GM23338 (cell line): ENCODE data around the gene NSRP1.

Experiments
- CREB1 ChIP-seq: fragments of 250-450 bp; sonication (Bioruptor Pico); IDR thresholded peaks from 2 replicates; pipeline ENCODE4 v1.5.0; 2020; ENCODE audit warnings: low read depth, mild to moderate bottlenecking, moderate library complexity
- ETS1 ChIP-seq: IDR thresholded peaks from 2 replicates; pipeline ENCODE4 v1.6.1; 2016; ENCODE audit warnings: antibody characterized with exemption
- EZH2 ChIP-seq: fragments of 200-600 bp; sonication (generic); IDR thresholded peaks from one replicate; pipeline ENCODE4 v1.8.0; 2017; ENCODE audit warnings: antibody characterized with exemption, mild to moderate bottlenecking, low read depth; ENCODE audit not compliant: unreplicated experiment
- EZH2phosphoT487 ChIP-seq: fragments of 200-600 bp; sonication (generic); IDR thresholded peaks from one replicate; pipeline ENCODE4 v1.8.1; 2018; ENCODE audit warnings: antibody characterized with exemption; ENCODE audit not compliant: unreplicated experiment
- JUNB ChIP-seq: IDR thresholded peaks from one replicate; pipeline ENCODE4 v1.6.1; 2016; ENCODE audit warnings: antibody characterized with exemption; ENCODE audit not compliant: unreplicated experiment
- POLR2AphosphoS5 ChIP-seq: IDR thresholded peaks from 2 replicates; pipeline ENCODE4 v1.6.1; 2016; ENCODE audit warnings: antibody characterized with exemption, low read depth
- REST ChIP-seq: IDR thresholded peaks from one replicate; pipeline ENCODE4 v1.6.1; 2018; ENCODE audit warnings: antibody characterized with exemption; ENCODE audit not compliant: unreplicated experiment
- STAT1 ChIP-seq: IDR thresholded peaks from one replicate; pipeline ENCODE4 v1.6.1; 2016; ENCODE audit warnings: antibody characterized with exemption; ENCODE audit not compliant: unreplicated experiment
- TF ChIP-seq, protein P1 (sequence below), 2 experiments: fragments of 200-600 bp in 1 of 2; sonication (generic) in 1 of 2; conservative IDR thresholded peaks; 2 replicates each; pipeline versions ENCODE4 v1.5.1 to v1.6.1; 2016 to 2017; ENCODE audit warnings: antibody characterized with exemption in 2 of 2, low read depth in 2 of 2, mild to moderate bottlenecking in 2 of 2, moderate library complexity in 1 of 2
- TF ChIP-seq, protein P2 (sequence below): fragments of 250-450 bp; sonication (Bioruptor Pico); IDR thresholded peaks from 2 replicates; pipeline ENCODE4 v1.5.0; 2020; ENCODE audit warnings: mild to moderate bottlenecking, moderate library complexity

DNA sequence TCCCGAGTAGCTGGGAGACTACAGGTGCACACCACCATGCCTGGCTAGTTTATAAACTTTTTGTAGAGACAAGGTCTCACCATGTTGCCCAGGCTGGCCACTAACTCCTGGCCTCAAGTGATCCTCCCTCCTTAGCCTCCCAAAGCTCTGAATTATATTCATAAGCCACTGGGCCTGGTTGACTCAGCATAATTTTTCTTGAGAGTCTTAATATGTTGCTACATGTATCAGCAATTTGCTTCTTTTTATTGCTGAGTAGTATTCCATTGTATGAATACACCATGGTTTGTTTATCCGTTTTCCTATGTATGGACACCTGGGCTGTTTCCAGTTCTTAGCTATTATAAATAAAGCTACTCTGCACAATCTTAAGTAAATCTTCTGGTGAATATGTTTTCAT is 42.4 kb upstream of the NSRP1 start:
- TF ChIP-seq, protein P1, sequence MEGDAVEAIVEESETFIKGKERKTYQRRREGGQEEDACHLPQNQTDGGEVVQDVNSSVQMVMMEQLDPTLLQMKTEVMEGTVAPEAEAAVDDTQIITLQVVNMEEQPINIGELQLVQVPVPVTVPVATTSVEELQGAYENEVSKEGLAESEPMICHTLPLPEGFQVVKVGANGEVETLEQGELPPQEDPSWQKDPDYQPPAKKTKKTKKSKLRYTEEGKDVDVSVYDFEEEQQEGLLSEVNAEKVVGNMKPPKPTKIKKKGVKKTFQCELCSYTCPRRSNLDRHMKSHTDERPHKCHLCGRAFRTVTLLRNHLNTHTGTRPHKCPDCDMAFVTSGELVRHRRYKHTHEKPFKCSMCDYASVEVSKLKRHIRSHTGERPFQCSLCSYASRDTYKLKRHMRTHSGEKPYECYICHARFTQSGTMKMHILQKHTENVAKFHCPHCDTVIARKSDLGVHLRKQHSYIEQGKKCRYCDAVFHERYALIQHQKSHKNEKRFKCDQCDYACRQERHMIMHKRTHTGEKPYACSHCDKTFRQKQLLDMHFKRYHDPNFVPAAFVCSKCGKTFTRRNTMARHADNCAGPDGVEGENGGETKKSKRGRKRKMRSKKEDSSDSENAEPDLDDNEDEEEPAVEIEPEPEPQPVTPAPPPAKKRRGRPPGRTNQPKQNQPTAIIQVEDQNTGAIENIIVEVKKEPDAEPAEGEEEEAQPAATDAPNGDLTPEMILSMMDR (conservative IDR thresholded peaks at IDR 0.05; ENCODE audit: low read depth in 2 of 2) = no peak
- TF ChIP-seq REST (no peak), EZH2 (no peak), POLR2AphosphoS5 (no peak), JUNB (no peak), ETS1 (no peak), EZH2phosphoT487 (no peak), STAT1 (no peak), CREB1 (CRISPR knock-in tag) (no peak)
- TF ChIP-seq, protein P2, sequence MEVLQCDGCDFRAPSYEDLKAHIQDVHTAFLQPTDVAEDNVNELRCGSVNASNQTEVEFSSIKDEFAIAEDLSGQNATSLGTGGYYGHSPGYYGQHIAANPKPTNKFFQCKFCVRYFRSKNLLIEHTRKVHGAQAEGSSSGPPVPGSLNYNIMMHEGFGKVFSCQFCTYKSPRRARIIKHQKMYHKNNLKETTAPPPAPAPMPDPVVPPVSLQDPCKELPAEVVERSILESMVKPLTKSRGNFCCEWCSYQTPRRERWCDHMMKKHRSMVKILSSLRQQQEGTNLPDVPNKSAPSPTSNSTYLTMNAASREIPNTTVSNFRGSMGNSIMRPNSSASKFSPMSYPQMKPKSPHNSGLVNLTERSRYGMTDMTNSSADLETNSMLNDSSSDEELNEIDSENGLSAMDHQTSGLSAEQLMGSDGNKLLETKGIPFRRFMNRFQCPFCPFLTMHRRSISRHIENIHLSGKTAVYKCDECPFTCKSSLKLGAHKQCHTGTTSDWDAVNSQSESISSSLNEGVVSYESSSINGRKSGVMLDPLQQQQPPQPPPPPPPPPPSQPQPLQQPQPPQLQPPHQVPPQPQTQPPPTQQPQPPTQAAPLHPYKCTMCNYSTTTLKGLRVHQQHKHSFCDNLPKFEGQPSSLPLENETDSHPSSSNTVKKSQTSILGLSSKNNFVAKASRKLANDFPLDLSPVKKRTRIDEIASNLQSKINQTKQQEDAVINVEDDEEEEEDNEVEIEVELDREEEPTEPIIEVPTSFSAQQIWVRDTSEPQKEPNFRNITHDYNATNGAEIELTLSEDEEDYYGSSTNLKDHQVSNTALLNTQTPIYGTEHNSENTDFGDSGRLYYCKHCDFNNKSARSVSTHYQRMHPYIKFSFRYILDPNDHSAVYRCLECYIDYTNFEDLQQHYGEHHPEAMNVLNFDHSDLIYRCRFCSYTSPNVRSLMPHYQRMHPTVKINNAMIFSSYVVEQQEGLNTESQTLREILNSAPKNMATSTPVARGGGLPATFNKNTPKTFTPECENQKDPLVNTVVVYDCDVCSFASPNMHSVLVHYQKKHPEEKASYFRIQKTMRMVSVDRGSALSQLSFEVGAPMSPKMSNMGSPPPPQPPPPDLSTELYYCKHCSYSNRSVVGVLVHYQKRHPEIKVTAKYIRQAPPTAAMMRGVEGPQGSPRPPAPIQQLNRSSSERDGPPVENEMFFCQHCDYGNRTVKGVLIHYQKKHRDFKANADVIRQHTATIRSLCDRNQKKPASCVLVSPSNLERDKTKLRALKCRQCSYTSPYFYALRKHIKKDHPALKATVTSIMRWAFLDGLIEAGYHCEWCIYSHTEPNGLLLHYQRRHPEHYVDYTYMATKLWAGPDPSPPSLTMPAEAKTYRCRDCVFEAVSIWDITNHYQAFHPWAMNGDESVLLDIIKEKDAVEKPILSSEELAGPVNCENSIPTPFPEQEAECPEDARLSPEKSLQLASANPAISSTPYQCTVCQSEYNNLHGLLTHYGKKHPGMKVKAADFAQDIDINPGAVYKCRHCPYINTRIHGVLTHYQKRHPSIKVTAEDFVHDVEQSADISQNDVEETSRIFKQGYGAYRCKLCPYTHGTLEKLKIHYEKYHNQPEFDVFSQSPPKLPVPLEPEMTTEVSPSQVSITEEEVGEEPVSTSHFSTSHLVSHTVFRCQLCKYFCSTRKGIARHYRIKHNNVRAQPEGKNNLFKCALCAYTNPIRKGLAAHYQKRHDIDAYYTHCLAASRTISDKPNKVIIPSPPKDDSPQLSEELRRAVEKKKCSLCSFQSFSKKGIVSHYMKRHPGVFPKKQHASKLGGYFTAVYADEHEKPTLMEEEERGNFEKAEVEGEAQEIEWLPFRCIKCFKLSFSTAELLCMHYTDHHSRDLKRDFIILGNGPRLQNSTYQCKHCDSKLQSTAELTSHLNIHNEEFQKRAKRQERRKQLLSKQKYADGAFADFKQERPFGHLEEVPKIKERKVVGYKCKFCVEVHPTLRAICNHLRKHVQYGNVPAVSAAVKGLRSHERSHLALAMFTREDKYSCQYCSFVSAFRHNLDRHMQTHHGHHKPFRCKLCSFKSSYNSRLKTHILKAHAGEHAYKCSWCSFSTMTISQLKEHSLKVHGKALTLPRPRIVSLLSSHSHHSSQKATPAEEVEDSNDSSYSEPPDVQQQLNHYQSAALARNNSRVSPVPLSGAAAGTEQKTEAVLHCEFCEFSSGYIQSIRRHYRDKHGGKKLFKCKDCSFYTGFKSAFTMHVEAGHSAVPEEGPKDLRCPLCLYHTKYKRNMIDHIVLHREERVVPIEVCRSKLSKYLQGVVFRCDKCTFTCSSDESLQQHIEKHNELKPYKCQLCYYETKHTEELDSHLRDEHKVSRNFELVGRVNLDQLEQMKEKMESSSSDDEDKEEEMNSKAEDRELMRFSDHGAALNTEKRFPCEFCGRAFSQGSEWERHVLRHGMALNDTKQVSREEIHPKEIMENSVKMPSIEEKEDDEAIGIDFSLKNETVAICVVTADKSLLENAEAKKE (CRISPR knock-in tag) = no peak
